WERI-Rb-1 (cell line): ENCODE data around the gene ADI1.

Experiments used
- DNase-seq: peaks from one replicate; pipeline ENCODE4 v3.0.0-alpha.2; 2020
- H3K27ac ChIP-seq: fragments of 250-450 bp; sonication (Bioruptor Pico); 2 replicates; pipeline ENCODE4 v1.5.1; 2020; ENCODE audit warnings: mild to moderate bottlenecking, moderate library complexity
- H3K27me3 ChIP-seq: fragments of 250-450 bp; sonication (Bioruptor Pico); 2 replicates; pipeline ENCODE4 v1.5.1; 2021; ENCODE audit warnings: mild to moderate bottlenecking, low read depth, moderate library complexity; ENCODE audit not compliant: insufficient read depth, severe bottlenecking
- H3K36me3 ChIP-seq: fragments of 250-450 bp; sonication (Bioruptor Pico); 2 replicates; pipeline ENCODE4 v1.5.1; 2020; ENCODE audit warnings: mild to moderate bottlenecking, moderate library complexity
- H3K4me3 ChIP-seq: 2 replicates; pipeline ENCODE4 v1.5.1; 2011; ENCODE audit warnings: low read depth, mild to moderate bottlenecking, control low read depth, low read length
- H3K9me3 ChIP-seq: fragments of 250-450 bp; sonication (Bioruptor Pico); 2 replicates; pipeline ENCODE4 v1.5.1; 2021; ENCODE audit warnings: mild to moderate bottlenecking, moderate library complexity; ENCODE audit not compliant: severe bottlenecking
- TF ChIP-seq, protein P1 (sequence below): IDR thresholded peaks from 2 replicates; pipeline ENCODE4 v1.5.1; 2011; ENCODE audit warnings: low read depth, mild to moderate bottlenecking, control low read depth, inconsistent platforms, low read length

Gene ADI1

DNA sequence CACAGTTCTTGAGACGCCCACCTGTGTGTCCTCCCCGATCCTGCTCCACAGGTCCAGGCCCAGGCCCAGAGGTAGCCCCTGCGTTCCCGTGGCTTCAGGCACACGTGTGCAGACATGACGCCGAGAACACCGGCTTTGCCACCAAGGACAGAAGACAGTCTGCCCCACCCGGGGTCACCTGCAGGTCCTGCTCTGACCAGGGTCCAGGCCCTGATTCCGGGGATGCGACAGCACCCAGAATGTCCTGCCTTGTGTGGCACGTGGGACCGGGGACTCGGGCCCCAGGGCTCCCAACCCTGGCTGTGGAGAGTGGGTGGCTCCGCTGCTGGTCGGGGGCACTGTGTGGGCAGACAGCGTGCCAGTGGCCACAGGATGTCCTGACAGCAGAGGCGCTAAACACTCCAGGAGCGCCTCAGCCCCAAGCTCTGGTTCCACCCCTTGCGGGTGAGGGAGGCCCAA lies 36.9 kb downstream of the ADI1 start:
- no peaks in the 10 kb centered on the region for H3K27me3 ChIP-seq
- TF ChIP-seq, protein P1, sequence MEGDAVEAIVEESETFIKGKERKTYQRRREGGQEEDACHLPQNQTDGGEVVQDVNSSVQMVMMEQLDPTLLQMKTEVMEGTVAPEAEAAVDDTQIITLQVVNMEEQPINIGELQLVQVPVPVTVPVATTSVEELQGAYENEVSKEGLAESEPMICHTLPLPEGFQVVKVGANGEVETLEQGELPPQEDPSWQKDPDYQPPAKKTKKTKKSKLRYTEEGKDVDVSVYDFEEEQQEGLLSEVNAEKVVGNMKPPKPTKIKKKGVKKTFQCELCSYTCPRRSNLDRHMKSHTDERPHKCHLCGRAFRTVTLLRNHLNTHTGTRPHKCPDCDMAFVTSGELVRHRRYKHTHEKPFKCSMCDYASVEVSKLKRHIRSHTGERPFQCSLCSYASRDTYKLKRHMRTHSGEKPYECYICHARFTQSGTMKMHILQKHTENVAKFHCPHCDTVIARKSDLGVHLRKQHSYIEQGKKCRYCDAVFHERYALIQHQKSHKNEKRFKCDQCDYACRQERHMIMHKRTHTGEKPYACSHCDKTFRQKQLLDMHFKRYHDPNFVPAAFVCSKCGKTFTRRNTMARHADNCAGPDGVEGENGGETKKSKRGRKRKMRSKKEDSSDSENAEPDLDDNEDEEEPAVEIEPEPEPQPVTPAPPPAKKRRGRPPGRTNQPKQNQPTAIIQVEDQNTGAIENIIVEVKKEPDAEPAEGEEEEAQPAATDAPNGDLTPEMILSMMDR: no peak
- no peak overlapping the region for H3K4me3 ChIP-seq
- peak; percentile 7 for DNase-seq
- H3K9me3 ChIP-seq: peaks cover 28% of the 10 kb centered on the region
- peaks cover 25% of the 10 kb centered on the region for H3K36me3 ChIP-seq
- no peak overlapping the region for H3K27ac ChIP-seq

DNA sequence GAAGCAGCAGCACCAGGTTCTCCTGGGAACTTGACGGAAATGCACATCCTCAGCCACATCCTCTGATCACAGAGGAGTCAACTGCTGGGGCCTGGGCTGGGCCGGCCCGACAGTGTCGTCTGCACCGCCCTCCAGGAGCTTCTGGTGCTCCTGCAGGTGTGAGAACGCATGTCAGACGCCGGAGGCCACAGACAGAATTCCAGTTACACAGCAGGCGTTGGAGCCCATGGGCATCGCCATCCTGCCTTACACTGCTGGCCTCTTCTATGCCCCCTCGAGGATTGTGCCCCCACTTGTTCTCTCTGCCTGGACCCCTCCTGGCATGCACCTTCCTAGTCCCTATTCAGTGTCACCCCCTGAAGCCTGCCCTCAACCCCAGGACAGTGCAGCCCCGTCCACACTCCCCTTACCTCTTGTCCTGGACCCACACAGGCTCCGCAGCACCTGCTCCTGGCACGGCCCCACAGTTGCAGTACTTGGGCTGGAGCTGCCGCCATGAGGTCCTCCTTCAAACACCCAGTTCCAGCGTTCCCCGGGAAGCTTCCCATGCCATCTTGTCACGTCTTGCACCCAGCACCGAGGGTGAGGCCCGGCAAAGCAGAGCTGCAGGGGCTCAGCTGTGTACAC lies 37.5 kb downstream of the ADI1 start:
- DNase-seq: peak; percentile 9
- Histone ChIP-seq H3K27ac (no peak overlapping the region), H3K9me3 (peaks cover 23% of the 10 kb centered on the region), H3K4me3 (no peak overlapping the region), H3K27me3 (no peaks in the 10 kb centered on the region), H3K36me3 (peaks cover 23% of the 10 kb centered on the region)
- TF ChIP-seq, protein P1: no peak

DNA sequence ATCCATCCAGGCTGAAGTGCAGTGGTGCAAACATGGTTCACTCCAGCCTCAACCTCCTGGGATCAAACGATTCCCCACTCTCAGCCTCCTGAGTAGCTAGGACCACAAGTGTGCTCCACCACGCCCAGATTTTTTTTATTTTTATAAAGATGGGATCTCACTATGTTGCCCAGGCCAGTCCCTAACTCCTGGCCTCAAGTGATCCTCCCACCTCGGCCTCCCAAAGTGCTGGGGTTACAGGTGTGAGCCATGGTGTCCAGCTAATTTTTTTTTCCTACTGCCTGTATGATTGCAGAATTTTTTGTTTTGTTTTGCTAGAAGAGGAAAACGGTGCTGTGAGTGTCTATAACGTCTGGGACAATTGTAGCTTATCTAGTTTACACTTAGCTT lies 38.3 kb downstream of the ADI1 start:
- Histone ChIP-seq H3K4me3 (no peak overlapping the region), H3K27me3 (no peaks in the 10 kb centered on the region), H3K27ac (no peak overlapping the region), H3K36me3 (peaks cover 22% of the 10 kb centered on the region), H3K9me3 (peaks cover 14% of the 10 kb centered on the region)
- no peak for DNase-seq
- TF ChIP-seq, protein P1: no peak

DNA sequence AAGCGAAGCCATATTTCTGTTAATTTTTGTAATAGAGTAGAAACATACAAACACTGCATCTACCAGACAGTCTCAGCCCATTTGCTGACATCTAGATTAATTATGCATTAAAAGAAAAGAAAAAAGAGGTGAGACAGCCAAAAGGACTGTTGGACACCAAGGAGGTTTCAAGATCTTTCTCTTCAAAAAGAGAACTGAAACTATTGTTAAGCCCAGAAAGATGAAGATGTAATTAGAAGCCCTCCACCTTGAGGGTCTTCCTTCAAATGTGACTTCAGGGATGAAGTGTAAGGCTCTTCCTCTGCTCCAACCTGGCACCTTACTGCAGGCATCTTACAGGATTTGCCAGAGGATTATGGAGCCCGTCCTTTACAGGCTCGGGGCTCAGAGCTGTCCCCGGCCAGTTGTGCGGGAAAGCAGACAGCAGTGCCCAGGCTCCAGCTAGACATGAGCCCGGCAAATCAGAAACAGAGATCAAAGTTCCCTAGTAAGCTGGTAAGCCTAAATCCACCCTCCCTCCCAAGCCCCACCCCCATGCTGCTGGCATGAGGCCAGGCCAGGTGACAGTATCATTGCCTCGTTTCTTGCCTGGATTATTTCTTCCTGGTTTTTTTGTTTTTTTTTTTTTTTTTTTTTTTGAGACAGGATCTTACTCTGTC lies 38.9 kb downstream of the ADI1 start:
- TF ChIP-seq, protein P1: no peak
- H3K27me3 ChIP-seq: no peaks in the 10 kb centered on the region
- 0 out of 2 replicates have a peak overlapping the region, but pooled peaks have one; percentile 0 for H3K27ac ChIP-seq
- H3K4me3 ChIP-seq: no peak overlapping the region
- peaks cover 21% of the 10 kb centered on the region for H3K36me3 ChIP-seq
- H3K9me3 ChIP-seq: peaks cover 9% of the 10 kb centered on the region
- DNase-seq: peak; percentile 86

DNA sequence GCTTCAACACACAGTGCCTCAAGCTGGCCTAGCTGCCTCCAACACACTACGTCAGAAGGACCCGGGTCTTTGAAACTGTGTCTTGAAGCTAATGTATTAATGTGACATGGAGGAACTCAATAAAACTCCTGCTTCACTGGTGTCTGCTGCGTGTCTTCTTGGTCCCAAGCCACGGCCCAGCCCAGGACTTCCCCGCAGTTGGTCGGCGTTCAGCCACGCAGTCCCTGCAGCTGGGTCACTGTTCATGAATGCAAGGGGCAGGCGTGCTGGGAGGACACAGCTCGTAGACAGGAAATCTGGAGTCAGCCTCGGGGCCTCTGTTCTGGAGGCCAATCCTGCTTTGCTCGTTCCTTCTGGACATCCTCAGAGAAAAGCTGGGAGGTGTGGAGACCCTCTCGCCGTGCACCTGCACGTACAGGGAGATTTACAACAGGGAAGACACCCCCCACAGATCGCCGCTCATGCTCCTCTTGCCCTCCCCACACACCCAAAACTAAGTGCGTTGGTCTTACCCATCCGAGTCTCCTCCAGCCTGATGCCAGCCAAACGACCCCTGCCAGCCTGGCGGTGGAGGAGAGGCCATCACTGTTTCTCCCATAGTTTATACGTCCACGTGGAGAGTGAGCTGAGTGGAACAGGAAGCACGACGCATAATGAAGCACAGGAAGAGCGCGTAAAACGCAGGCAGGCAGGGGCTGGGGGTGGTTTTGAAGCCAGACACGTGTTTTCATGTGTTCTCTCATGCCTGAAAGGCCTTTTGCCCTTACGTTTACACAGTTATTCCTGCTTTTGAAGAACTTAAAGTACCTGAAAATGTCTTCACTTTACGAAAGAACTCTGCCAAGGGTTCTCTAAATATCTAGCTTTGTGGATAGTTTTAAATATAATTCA lies 39.7 kb downstream of the ADI1 start:
- H3K27me3 ChIP-seq: no peaks in the 10 kb centered on the region
- TF ChIP-seq, protein P1: no peak
- 0 out of 2 replicates have a peak overlapping the region, but pooled peaks have one; percentile 0 for H3K27ac ChIP-seq
- H3K36me3 ChIP-seq: peaks cover 26% of the 10 kb centered on the region
- DNase-seq: no peak
- peaks cover 2% of the 10 kb centered on the region for H3K9me3 ChIP-seq
- no peak overlapping the region for H3K4me3 ChIP-seq
